ENCODE measurements around the gene SLX9.

SLX9 gene

DNA sequence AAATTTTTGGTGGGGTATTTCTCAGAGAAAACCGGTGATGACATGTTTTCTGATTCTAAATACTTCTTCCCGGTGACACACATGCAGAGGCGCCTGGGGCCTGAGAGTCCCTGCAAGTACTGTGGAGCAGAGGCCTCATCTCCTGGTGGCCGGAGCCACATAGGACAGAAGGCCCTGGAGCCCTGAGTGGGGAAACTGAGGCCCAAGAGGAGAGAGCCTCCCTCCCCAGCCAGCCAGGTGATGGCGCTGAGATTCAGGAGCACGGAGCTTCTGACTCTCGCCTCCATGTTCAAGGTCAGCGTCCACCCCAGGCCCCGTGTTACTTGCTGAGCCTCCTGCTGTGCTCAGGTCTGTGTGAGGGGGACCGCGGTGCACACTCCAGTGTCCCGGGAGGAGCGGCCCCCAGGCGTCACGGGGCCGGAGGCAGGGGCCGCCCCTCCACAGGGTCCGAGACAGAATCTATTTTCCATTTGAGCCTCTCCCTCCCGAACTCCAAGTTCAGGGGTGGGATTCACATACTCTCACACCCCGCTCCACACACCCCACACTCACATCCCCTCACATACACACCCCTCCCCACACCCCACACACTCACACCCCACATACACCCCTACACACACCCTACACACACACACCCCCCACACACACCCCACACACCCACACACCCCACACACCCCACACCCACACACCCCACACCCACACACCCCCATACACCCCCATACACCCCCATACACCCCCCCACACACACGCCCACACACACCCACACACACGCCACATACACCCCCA, 43.8 kb downstream of the SLX9 start:
- H3K4me3 ChIP-seq (ENCODE audit: low read depth, low read length), result no peak overlapping the region
- no peak for DNase-seq (ENCODE audit: low read depth)
- TF ChIP-seq, protein P1, sequence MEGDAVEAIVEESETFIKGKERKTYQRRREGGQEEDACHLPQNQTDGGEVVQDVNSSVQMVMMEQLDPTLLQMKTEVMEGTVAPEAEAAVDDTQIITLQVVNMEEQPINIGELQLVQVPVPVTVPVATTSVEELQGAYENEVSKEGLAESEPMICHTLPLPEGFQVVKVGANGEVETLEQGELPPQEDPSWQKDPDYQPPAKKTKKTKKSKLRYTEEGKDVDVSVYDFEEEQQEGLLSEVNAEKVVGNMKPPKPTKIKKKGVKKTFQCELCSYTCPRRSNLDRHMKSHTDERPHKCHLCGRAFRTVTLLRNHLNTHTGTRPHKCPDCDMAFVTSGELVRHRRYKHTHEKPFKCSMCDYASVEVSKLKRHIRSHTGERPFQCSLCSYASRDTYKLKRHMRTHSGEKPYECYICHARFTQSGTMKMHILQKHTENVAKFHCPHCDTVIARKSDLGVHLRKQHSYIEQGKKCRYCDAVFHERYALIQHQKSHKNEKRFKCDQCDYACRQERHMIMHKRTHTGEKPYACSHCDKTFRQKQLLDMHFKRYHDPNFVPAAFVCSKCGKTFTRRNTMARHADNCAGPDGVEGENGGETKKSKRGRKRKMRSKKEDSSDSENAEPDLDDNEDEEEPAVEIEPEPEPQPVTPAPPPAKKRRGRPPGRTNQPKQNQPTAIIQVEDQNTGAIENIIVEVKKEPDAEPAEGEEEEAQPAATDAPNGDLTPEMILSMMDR (IDR thresholded peaks at IDR 0.05; ENCODE audit: control insufficient read depth, extremely low read depth, insufficient read depth), result no peak

DNA sequence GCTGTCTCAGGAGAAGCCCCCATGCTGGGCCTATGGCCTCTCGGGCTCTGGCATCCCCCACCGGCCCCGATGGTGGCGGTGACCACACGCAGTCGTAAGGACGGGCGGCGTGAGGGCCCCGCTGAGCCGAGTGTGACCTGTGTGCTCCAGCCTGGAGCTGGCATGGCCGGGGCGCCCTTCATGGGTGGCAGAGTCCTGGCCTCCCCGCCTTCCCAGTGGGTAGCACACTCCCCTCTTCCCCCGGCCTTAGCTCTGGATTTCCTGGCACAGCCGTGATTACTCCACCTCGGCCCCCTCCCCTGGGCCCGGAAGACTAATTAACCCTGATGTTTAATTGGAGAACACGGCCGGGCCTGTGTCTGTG, 44.6 kb downstream of the SLX9 start:
- TF ChIP-seq, protein P1 (IDR thresholded peaks at IDR 0.05; ENCODE audit: control insufficient read depth, extremely low read depth, insufficient read depth), result no peak
- no peak overlapping the region for H3K4me3 ChIP-seq (ENCODE audit: low read depth, low read length)
- DNase-seq (ENCODE audit: low read depth), result no peak

DNA sequence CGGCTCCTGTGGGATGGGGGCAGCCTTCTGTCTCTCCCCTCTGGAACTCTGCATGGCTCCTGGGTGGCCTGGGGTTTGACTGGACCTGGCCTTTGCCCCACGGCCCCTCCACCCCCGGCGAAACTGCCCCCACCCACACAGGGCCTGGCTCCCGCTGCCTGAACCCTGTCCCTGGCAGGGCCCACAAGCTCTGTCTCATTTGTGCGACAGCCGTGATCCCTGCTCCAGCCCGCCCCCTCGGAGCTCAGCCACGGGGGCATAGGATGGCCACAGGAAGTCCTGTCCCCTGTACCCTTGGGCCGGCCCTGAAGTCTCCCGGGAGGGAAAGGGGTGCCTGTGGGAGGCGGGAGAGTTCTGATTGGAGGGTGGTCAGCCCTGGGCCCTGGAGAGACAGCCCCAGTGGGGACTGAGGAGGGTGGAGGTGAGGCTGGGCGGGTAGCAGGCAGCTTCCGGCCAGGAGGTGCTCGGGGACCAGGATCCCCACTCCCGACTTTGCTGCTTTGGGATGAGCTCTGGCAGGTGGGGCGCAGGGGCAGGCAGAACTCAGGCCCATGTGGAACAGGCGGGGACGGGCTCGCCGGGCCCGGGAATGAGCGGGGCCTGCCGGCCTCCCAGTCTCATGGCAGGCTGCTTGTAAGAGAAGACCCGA, 45.1 kb downstream of the SLX9 start:
- no peak overlapping the region for H3K4me3 ChIP-seq (ENCODE audit: low read depth, low read length)
- no peak for DNase-seq (ENCODE audit: low read depth)
- TF ChIP-seq, protein P1 (IDR thresholded peaks at IDR 0.05; ENCODE audit: control insufficient read depth, extremely low read depth, insufficient read depth), result no peak

DNA sequence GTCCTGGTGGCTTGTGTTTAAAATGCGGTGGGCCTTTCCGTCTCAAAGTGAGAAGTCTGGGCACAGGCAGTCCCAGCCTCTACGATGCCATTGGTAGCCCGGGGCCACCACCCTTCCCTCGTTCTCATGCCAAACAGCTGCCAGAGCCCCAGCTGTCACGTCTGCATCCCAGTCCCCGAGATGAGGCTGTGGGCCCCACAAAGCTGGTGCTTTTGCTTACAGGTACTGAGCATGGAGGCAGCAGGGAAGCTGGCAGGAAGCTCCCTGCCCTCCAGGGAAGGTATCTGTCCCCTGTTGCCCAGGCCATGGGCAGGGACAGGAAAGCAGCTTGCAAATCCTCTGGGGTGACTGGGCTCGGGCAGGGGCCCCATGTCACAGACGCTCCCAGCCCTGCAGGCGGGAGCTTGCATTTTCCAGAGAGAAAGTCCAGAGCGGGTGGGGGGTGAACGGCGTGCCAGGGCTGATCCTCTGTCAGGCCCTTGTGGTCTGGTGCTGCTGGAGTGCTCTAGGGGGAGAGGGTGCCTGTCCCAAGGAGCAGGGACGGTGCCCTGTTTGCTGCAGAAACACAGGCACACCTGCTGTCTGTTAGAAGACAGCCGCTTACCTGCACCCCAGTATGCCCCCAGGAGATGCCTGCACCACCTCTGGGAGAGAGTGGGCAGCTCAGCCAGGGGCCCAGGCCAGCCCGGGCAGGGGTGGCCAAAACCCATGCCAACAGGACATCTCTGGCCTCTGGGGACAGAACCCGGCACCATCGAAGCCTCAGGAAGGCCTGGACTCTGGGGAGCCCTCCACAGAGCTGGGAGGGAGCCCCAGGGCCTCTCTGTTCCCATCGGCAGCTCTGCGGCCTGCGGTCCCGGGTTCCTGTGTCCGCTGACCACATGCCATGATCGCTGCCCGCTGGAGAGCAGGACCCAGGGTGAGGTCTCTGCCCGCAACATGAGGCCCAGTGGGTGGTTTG, 45.9 kb downstream of the SLX9 start:
- no peak overlapping the region for H3K4me3 ChIP-seq (ENCODE audit: low read depth, low read length)
- no peak for DNase-seq (ENCODE audit: low read depth)
- TF ChIP-seq, protein P1 (IDR thresholded peaks at IDR 0.05; ENCODE audit: control insufficient read depth, extremely low read depth, insufficient read depth), result no peak

DNA sequence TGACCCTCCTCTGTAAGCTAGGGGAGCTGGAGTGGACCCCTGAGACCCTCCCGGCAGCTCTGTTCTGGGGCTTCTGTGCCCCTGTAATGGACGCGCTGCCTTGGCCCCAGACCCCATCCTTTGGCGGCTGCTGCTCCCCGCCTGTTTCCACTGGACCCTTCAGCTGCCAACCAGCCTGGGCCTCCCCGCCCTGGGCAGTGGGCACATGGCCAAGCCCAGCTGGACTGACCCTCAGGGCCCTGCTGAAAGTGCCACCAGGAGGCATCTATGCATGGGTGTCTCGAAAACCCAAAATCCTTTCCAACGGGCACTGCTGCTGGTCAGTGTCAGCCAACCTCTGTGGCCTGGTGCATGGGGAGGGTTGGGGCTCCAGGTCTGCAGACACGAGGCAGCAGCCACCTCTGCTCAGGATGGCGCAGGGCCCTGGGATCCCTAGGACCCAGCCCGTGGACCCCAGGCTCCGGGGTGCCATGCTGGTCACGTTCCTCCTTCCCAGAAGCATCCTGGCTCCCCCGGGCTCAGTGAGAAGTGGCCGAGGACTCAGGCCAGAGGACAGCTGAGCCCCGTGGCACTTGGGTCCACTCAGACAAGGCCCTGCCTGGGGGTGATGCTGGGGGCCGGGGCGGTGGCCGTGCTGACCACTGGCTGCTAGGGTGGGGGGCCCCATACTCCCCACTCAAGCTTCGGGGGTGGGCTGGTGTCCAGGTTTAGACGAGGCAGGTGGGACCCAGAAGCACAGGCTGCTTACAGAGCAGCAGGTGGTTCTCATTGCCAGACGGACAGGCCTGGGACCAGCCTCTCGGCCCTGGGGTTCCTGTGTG, 46.9 kb downstream of the SLX9 start:
- no peak overlapping the region for H3K4me3 ChIP-seq (ENCODE audit: low read depth, low read length)
- DNase-seq (ENCODE audit: low read depth), result no peak
- TF ChIP-seq, protein P1 (IDR thresholded peaks at IDR 0.05; ENCODE audit: control insufficient read depth, extremely low read depth, insufficient read depth), result no peak

DNA sequence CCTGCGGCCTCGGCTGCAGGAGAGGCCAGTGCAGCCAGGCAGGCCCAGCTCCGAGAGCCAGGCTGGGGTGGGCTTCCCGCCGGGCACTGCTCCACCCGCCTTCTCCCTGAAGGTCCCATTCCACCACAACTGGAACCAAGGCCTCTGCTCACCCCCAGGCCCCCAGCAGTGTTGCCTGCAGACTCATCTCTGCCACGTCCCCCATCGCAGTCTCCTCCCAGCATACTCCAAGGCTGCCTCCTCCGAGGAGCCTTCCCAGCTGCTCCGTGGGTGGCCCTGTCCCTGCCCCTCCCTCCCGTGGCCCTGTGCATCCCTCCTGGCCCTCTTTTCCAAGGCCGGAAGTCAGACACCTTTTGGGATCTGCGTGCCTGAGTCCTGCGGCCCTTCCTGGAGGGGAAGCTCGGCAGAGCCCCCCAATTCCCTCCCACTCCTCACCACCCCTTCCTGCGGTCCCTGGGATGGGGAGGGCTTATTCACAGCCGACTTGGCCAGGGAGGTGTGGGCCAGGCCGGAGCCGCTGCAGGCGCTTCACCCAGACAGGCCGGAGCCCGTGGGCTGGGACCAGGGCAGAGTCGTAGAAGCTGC, 47.6 kb downstream of the SLX9 start:
- no peak overlapping the region for H3K4me3 ChIP-seq (ENCODE audit: low read depth, low read length)
- TF ChIP-seq, protein P1 (IDR thresholded peaks at IDR 0.05; ENCODE audit: control insufficient read depth, extremely low read depth, insufficient read depth), result no peak
- no peak for DNase-seq (ENCODE audit: low read depth)

Data from LNCaP clone FGC (cell line).